ENCODE measurements around the gene PDXP.
"Not testable (repeated sequence)": the region's sequence is repeated elsewhere in the genome, so short reads cannot be mapped to it uniquely, and the experiment has no call there.

The PDXP gene

GRCh38 chr22:37658133-37659065, at the start of gene PDXP:
PDXP (plus strand) TSS chr22:37658723; CDS start chr22:37658783, 60 bp downstream.
- in situ Hi-C loops (cut with HindIII; ENCODE audit: low sequenced_read_pairs), result no loop called here

DNA sequence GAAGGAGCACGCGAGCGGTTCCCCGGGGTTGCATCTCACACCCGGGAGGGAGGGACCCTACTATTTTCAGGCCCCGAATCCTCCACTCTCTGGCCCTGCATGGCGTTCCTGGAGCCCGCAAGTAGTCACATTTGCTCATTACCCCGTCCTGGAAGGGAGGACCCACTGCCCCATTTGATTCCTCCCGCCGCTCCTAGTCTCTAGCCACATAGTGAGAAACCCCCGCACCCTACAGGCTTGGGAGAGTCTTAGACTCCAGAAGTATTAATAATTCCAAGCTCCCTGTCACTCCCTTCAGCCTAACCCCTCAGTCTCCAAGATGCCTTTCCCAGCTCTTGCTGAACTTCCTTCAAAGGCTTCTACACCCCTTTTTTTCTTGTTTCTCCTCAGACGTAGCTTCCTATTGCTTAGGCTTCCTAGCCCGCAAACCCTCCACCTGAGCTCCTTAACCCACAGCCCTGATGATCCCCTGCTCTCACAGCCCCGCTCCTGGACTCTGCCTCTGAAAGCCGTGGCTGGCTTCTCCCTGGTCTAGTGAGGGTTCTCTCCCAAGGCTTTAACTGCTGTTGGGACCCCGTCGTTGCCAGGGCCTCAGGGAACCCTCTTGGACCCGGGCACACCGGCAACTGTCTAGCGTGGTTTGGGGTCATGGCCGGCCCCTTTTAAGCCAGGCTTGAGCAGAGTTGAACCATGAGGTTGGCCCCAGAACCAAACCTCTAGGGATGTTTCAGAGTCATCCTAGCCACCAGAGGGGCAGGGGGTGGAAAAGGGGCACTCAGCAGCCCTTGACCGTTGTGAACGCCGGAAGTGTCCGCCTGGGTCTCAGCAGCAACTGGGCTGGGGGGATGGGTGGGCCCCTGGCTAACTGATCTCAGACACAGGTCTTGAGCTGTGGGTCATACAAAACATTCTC, 49.0 kb upstream of the PDXP start:
- in situ Hi-C loops (cut with HindIII; ENCODE audit: low sequenced_read_pairs), result no loop called here

- in situ Hi-C loops (cut with HindIII; ENCODE audit: low sequenced_read_pairs), result not testable (repeated sequence)
Measured at GRCh38 chr22:37610153-37610475, 48.4 kb upstream of the PDXP start.

DNA sequence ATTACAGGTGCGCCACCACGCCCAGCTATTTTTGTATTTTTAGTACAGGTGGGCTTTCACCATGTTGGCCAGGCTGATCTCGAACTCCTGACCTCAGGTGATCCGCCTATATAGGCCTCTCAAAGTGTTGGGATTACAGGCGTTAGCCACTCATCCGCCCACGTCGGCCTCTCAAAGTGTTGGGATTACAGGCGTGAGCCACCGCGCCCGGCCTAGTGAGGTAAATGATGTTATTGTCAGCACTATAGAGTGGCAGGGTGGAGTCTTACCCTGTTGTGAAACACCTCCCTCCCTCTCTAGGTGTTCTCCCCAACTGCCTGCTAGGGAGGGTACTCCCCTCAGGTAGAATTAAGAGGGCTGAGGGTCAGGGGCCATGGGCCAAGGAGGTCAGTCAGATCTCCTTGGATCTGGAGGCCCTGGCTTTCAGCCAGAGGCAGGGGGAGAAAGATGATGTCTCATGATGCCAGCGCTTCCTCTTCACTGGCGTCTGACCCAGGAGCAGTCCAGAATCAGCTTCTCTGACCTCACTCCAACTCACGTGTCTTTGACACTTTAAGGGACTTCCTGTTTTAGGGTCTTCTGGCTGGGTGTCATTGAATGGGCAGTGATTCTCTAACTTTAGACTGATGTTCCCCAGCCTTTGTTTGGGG, 47.9 kb upstream of the PDXP start:
- in situ Hi-C loops (cut with HindIII; ENCODE audit: low sequenced_read_pairs), result no loop called here

DNA sequence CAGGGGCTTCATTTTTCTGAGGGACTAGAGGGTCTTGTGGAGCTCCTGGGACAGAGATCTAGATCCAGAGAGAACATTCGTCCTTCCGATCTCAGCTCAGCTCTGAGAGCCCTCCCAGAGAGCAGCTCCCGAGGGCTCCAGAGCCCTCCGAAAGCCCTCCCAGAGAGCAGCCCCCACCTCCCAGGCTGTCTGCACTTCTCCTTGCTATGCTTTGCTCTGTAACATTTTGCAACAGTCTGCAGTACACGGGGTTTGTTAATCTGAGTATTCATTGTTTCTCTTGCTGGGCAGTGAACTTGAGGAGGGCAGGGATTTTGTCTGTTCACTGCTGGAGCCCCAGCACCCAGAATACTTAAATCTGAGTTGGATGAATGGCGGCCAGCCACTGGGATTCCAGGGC, 47.3 kb upstream of the PDXP start:
- in situ Hi-C loops (cut with HindIII; ENCODE audit: low sequenced_read_pairs), result no loop called here

- in situ Hi-C loops (cut with HindIII; ENCODE audit: low sequenced_read_pairs), result no loop called here
Measured at GRCh38 chr22:37616201-37617083, 42.1 kb upstream of the PDXP start.

GRCh38 chr22:37617431-37617830, 41.1 kb upstream of the PDXP start:
- in situ Hi-C loops (cut with HindIII; ENCODE audit: low sequenced_read_pairs), result no loop called here

DNA sequence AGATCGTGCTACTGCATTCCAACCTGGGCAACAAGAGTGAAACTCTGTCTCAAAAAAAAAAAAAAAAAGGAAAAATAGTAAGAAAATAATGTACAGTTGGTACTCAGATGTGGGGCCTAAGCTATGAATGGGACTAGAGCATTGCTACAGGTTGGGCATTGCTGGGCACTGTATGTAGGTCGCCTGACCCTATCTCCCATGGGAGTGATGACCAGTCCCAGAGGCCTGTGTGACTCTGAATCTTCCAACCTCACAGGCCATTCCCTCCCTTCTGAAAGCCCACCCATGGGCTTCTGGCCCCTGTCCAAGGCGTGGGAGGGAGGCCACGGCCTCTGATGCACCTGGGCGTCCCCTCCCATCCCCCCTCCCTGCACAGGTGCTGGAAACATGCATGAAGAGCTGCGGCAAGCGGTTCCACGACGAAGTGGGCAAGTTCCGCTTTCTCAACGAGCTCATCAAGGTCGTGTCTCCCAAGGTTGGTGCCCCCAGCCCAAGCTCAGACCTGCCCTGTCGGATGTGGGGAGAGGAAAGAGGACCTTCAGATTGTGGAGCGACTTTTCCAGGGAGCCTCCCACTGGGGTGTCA, 40.4 kb upstream of the PDXP start:
- in situ Hi-C loops (cut with HindIII; ENCODE audit: low sequenced_read_pairs), result no loop called here

GRCh38 chr22:37618674-37619073, 39.8 kb upstream of the PDXP start:
- in situ Hi-C loops (cut with HindIII; ENCODE audit: low sequenced_read_pairs), result no loop called here

DNA sequence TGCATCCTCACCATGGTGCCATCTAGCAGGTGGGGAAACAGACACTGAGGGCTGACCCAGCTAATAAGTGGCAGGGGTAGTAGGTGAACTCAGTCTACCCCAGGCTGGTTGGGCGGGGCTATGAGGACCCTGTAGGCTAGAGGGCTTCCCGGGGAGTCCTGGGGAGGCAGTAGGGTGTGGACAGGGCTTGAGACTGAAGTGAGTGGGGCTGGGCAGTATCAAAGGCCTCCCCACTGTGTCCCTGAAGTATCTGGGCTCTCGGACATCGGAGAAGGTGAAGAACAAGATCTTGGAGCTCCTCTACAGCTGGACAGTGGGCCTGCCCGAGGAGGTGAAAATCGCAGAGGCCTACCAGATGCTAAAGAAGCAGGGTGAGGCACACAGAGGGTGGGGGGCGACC, 38.5 kb upstream of the PDXP start:
- in situ Hi-C loops (cut with HindIII; ENCODE audit: low sequenced_read_pairs), result no loop called here

GRCh38 chr22:37621352-37621860, 37.1 kb upstream of the PDXP start:
- in situ Hi-C loops (cut with HindIII; ENCODE audit: low sequenced_read_pairs), result no loop called here

DNA sequence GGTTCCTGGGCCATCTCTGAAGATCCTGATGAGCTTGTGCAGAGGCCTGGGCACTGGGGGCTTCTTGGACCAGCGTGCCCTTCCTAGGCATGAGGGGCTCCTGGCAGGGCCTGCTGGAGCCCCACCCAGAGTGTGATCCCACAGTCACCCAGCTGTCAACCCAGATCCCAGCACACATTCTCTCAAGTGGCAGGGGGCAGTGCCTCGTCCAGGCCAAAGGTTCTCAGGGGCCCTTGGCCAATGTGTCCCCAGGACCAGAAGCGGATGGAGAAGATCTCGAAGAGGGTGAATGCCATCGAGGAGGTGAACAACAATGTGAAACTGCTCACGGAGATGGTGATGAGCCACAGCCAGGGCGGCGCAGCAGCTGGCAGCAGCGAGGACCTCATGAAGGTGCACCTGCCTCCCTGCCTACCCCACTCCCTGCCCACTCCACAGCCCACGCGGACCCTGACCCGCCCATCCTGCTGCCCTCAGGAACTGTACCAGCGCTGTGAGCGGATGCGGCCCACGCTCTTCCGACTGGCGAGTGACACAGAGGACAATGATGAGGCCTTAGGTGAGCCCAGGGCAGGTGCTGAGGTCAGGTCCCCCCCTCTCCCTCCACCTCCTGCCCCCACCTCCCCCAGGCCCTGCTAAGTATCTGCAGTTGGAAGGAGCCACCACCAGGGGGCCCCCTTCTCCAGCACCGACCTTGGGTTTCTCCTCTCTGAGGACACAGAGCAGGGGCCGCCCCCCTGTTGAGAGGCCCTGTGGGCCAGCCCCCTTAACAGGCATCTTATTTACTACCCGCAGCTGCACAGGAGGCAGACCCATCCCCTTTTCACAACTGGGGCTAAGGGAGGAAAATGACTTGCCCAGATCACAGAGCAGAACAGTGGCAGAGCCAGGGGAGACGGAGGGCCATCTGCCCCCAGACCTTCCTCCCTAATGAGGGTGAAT, 35.2 kb upstream of the PDXP start:
- in situ Hi-C loops (cut with HindIII; ENCODE audit: low sequenced_read_pairs), result no loop called here

DNA sequence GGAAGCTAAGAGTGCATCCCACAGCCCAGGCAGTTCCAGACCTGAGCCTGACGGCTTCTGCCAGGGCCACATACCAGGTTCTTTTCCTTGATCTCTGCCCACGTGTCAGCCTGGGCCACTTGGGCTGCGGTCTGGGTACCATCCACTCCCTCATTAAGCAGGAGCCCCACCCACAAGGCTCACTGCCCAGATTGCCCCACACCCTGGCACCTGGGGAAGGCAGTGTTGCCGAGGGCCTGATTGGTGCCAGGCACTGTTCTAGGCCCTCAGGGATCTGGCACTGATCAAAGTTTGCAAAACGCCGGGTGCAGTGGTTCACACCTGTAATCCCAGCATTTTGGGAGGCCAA, 34.5 kb upstream of the PDXP start:
- in situ Hi-C loops (cut with HindIII; ENCODE audit: low sequenced_read_pairs), result no loop called here

DNA sequence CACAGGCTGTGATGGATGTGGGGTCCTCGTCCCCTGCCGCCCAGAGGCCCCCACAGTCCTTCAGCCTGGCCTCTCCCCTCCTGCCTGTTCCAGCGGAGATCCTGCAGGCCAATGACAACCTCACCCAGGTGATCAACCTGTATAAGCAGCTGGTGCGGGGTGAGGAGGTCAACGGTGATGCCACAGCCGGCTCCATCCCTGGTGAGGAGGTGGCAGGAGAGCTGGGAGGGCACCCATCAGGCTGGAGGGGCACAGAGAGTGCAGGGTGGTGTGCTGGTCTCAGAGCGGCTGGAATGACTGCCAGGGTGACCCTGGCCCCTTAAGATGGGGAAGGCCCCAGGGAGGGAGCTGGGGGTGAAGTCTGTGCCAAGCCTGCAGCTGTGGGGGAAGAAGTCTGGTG, 33.6 kb upstream of the PDXP start:
- in situ Hi-C loops (cut with HindIII; ENCODE audit: low sequenced_read_pairs), result no loop called here

- in situ Hi-C loops (cut with HindIII; ENCODE audit: low sequenced_read_pairs), result no loop called here
Measured at GRCh38 chr22:37625737-37626136, 32.8 kb upstream of the PDXP start.

- in situ Hi-C loops (cut with HindIII; ENCODE audit: low sequenced_read_pairs), result no loop called here
Measured at GRCh38 chr22:37626144-37626543, 32.4 kb upstream of the PDXP start.

DNA sequence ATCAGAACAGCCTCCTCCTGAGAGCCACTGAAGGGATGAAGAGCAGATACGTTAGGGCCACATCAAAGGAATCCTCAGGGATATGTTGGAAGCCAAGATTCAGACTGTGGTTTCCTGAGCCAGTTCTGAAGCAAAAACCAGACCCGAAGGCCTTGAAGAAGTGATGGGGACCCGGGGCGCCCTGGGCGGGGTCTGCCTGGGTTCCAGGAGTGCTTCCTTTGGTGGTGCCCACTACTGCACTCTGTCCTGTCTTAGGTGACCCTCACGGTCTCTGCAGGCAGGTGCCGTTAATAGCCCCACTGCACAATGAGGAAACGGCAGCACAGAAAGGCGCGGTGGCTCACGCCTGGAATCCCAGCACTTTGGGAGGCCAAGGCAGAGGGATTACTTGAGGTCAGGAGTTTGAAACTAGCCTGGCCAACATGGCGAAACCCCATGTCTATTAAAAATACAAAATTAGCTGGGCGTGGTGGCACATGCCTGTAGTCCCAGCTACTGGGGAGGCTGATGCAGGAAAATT, 31.9 kb upstream of the PDXP start:
- in situ Hi-C loops (cut with HindIII; ENCODE audit: low sequenced_read_pairs), result no loop called here

GRCh38 chr22:37627121-37627520, 31.4 kb upstream of the PDXP start:
- in situ Hi-C loops (cut with HindIII; ENCODE audit: low sequenced_read_pairs), result no loop called here

DNA sequence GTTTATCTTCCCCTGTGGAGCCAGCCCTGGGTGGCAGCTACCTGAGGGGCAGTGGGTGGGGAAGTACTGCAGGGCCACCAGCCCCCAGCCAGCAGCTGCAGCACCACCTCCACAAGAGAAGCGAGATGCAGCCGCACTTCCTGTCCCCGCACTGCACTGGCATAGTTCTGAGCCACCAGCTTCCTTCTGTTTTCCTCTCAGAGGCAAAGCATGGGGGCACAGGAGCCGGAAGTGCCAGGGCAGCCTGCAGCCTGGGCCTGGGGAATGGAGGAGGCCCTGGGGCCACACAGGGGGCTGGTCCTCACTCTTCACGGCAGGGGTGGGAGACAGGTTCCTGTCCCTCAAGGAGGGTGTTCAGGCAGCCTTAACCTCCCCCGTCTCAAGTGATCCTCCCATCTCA, 31.0 kb upstream of the PDXP start:
- in situ Hi-C loops (cut with HindIII; ENCODE audit: low sequenced_read_pairs), result no loop called here

Measured in DLD1 (cell line).